H1 (cell line): Measurements from ENCODE around the gene MED12L. TPM values are rescaled to one million over a fixed set of nuclear protein-coding genes. Genes with fewer than 3 reads are reported as not detected.
A peak's percentile ranks its signal among the peaks of the same experiment; 100 is the strongest.

Experiments used
- CTCF ChIA-PET: fragments of 300-600 bp; sonication (Branson Sonifier 250); formaldehyde crosslinking; loops from one replicate; lab custom pipeline; 2021; ENCODE audit not compliant: partially characterized antibody; lab: Charles Lee
- POLR2A ChIA-PET: fragments of 300-600 bp; sonication (Branson Sonifier 250); formaldehyde crosslinking; loops from one replicate; lab custom pipeline; 2021; ENCODE audit warnings: inconsistent platforms; ENCODE audit not compliant: partially characterized antibody; lab: Charles Lee
- DNase-seq, 2 experiments: peaks; one replicate each; pipeline versions ENCODE4 v3.0.0 to v3.0.0-alpha.2; 2010 to 2022; ENCODE audit warnings: low spot score in 2 of 2, low read depth in 1 of 2, mixed read lengths in 1 of 2
- FAIRE-seq: peaks from 2 replicates; lab custom pipeline; 2011; peaks lifted over from hg19 to GRCh38; lab: Jason Lieb, UNC
- H2AFZ ChIP-seq: 2 replicates; pipeline ENCODE4 v1.8.1; 2012; ENCODE audit warnings: low read length, inconsistent platforms
- H2AK5ac ChIP-seq: 2 replicates; pipeline ENCODE4 v1.6.1; 2013; ENCODE audit warnings: low read depth, low read length
- H2BK120ac ChIP-seq: replicated peaks from 2 replicates; pipeline ENCODE3; 2013; ENCODE audit warnings: low read depth, low read length, inconsistent platforms
- H2BK12ac ChIP-seq: 2 replicates; pipeline ENCODE4 v1.6.1; 2013; ENCODE audit warnings: low read depth, low read length
- H2BK15ac ChIP-seq: 2 replicates; pipeline ENCODE4 v1.6.1; 2013; ENCODE audit warnings: low read length
- H2BK20ac ChIP-seq: 2 replicates; pipeline ENCODE4 v1.6.1; 2013; ENCODE audit warnings: low read length
- H2BK5ac ChIP-seq: 2 replicates; pipeline ENCODE4 v1.6.1; 2013; ENCODE audit warnings: low read depth, low read length
- H3K14ac ChIP-seq: 2 replicates; pipeline ENCODE4 v1.6.1; 2013; ENCODE audit warnings: inconsistent platforms; ENCODE audit not compliant: insufficient read length
- H3K18ac ChIP-seq: 2 replicates; pipeline ENCODE4 v1.6.1; 2013; ENCODE audit warnings: low read length; ENCODE audit errors: extremely low read depth
- H3K23ac ChIP-seq: 2 replicates; pipeline ENCODE4 v1.6.1; 2013; ENCODE audit warnings: inconsistent platforms; ENCODE audit not compliant: insufficient read length
- H3K23me2 ChIP-seq: 2 replicates; pipeline ENCODE4 v1.6.1; 2013; ENCODE audit warnings: low read depth, low read length
- H3K27ac ChIP-seq: 2 replicates; pipeline ENCODE4 v1.6.1; 2011; ENCODE audit warnings: low read depth, low read length, inconsistent platforms
- H3K27me3 ChIP-seq, 4 experiments: replicated peaks in 1 of 4; 1 replicate in 1 of 4; 2 replicates in 3 of 4; pipeline versions ENCODE4 v1.6.1 to v1.8.1; 2011 to 2013; ENCODE audit warnings: low read length in 3 of 4, mild to moderate bottlenecking in 3 of 4, inconsistent platforms in 2 of 4, mixed read lengths in 2 of 4, moderate library complexity in 1 of 4; ENCODE audit not compliant: control insufficient read depth in 3 of 4, insufficient read depth in 3 of 4; ENCODE audit errors: extremely low read depth in 1 of 4
- H3K36me3 ChIP-seq, 4 experiments: 2 replicates each; pipeline versions ENCODE4 v1.6.1 to v1.8.1; 2011 to 2013; ENCODE audit warnings: mild to moderate bottlenecking in 4 of 4, low read length in 3 of 4, moderate library complexity in 2 of 4, control low read depth in 1 of 4, inconsistent platforms in 1 of 4; ENCODE audit not compliant: insufficient read depth in 4 of 4, control insufficient read depth in 2 of 4
- H3K4ac ChIP-seq: replicated peaks from 2 replicates; pipeline ENCODE3; 2013; ENCODE audit warnings: low read length, low read depth, mixed read lengths, inconsistent platforms; ENCODE audit not compliant: insufficient read length
- H3K4me1 ChIP-seq, 4 experiments: replicated peaks in 1 of 4; 1 replicate in 1 of 4; 2 replicates in 3 of 4; pipeline versions ENCODE4 v1.6.1 to v1.8.1; 2011 to 2013; ENCODE audit warnings: low read length in 3 of 4, inconsistent platforms in 2 of 4, mixed read lengths in 1 of 4; ENCODE audit not compliant: insufficient read depth in 4 of 4, control insufficient read depth in 3 of 4
- H3K4me2 ChIP-seq, 2 experiments: 2 replicates each; pipeline versions ENCODE4 v1.6.1 to v1.8.1; 2011 to 2013; ENCODE audit warnings: low read depth in 2 of 2, low read length in 2 of 2, control low read depth in 1 of 2, inconsistent platforms in 1 of 2, mild to moderate bottlenecking in 1 of 2; ENCODE audit not compliant: insufficient read depth in 1 of 2
- H3K4me3 ChIP-seq, 4 experiments: fragments of 200-600, 300-600 bp in 1 of 4; sonication (generic), shearing (Covaris generic), sonication (Bioruptor Twin) in 1 of 4; 2 replicates each; pipeline versions ENCODE4 v1.5.1 to v1.8.1; 2011 to 2016; ENCODE audit warnings: low read length in 4 of 4, low read depth in 3 of 4, control low read depth in 2 of 4, inconsistent platforms in 2 of 4, mild to moderate bottlenecking in 2 of 4, mixed read lengths in 1 of 4, moderate library complexity in 1 of 4; ENCODE audit not compliant: insufficient read depth in 2 of 4; ENCODE audit errors: extremely low read depth in 1 of 4
- H3K56ac ChIP-seq: replicated peaks from 2 replicates; pipeline ENCODE3; 2013; ENCODE audit warnings: low read depth, mild to moderate bottlenecking, mixed read lengths, low read length, inconsistent platforms; ENCODE audit not compliant: insufficient read length
- H3K79me1 ChIP-seq: 2 replicates; pipeline ENCODE4 v1.6.1; 2013; ENCODE audit warnings: low read depth, low read length, control low read depth
- H3K79me2 ChIP-seq, 2 experiments: 2 replicates each; pipeline versions ENCODE4 v1.6.1 to v1.8.1; 2012 to 2013; ENCODE audit warnings: low read length in 2 of 2, mild to moderate bottlenecking in 2 of 2, inconsistent platforms in 1 of 2; ENCODE audit not compliant: insufficient read depth in 2 of 2, control insufficient read depth in 1 of 2
- H3K9ac ChIP-seq, 4 experiments: replicated peaks in 1 of 4; 1 replicate in 1 of 4; 2 replicates in 3 of 4; pipeline versions ENCODE4 v1.6.1 to v1.8.1; 2011 to 2013; ENCODE audit warnings: low read depth in 3 of 4, low read length in 3 of 4, control low read depth in 2 of 4, mild to moderate bottlenecking in 2 of 4, moderate library complexity in 2 of 4, inconsistent platforms in 1 of 4; ENCODE audit errors: extremely low read depth in 1 of 4
- H3K9me3 ChIP-seq, 2 experiments: 2 replicates each; pipeline versions ENCODE4 v1.6.1 to v1.8.1; 2012 to 2013; ENCODE audit warnings: mild to moderate bottlenecking in 2 of 2, moderate library complexity in 2 of 2, control low read depth in 1 of 2, inconsistent platforms in 1 of 2, low read depth in 1 of 2, low read length in 1 of 2, mixed read lengths in 1 of 2; ENCODE audit not compliant: insufficient read depth in 2 of 2
- H4K20me1 ChIP-seq, 2 experiments: replicated peaks in 1 of 2; 2 replicates each; pipeline versions ENCODE3 to v1.8.1; 2011 to 2013; ENCODE audit warnings: inconsistent platforms in 2 of 2, low read length in 2 of 2, mild to moderate bottlenecking in 1 of 2; ENCODE audit not compliant: insufficient read depth in 2 of 2, control insufficient read depth in 1 of 2
- H4K5ac ChIP-seq: 2 replicates; pipeline ENCODE4 v1.6.1; 2013; ENCODE audit warnings: low read length, low read depth, mixed read lengths, inconsistent platforms; ENCODE audit not compliant: insufficient read length
- H4K8ac ChIP-seq: 2 replicates; pipeline ENCODE4 v1.8.0; 2013; ENCODE audit warnings: mild to moderate bottlenecking, moderate library complexity, low read length, inconsistent platforms; ENCODE audit not compliant: insufficient read depth; ENCODE audit errors: extremely low read depth
- H4K91ac ChIP-seq: replicated peaks from 2 replicates; pipeline ENCODE3; 2013; ENCODE audit warnings: low read length, mixed read lengths, inconsistent platforms; ENCODE audit not compliant: insufficient read length
- CBX8 ChIP-seq: fragments of 300-800, 300-1000 bp; sonication (generic); IDR thresholded peaks from 2 replicates; pipeline ENCODE4 v1.7.1; 2016; ENCODE audit warnings: low read depth, low read length, borderline replicate concordance
- JUN ChIP-seq: IDR thresholded peaks from 2 replicates; pipeline ENCODE4 v1.6.1; 2011; ENCODE audit warnings: low read depth, mild to moderate bottlenecking, improper control_type of control experiment, low read length
- WGBS, 2 experiments: shearing (Covaris generic) in 1 of 2; methylation state at CpG; one replicate each; pipeline versions ENCODE4 v1.1.6 to v1.1.7; 2013 to 2015; ENCODE audit warnings: low lambda C conversion rate in 2 of 2, mixed read lengths in 2 of 2, inconsistent platforms in 1 of 2, low coverage in 1 of 2, missing lambda C conversion rate in 1 of 2; ENCODE audit not compliant: insufficient replicate concordance in 2 of 2, insufficient coverage in 1 of 2, insufficient read length in 1 of 2; ENCODE audit errors: extremely low coverage in 1 of 2, missing lambda C conversion rate in 1 of 2; 5-methylcytosine and 5-hydroxymethylcytosine counted together
- polyA plus RNA-seq, 7 experiments: library from polyadenylated mRNA; depleted of rRNA in 3 of 7; stranded (reverse) in 5 of 7; unstranded in 2 of 7; fragments of >200 nt in 5 of 7; fragments of 200-250 nt in 2 of 7; gene quantifications; 1 replicate in 5 of 7; 2 replicates in 1 of 7; 4 replicates in 1 of 7; pipeline versions ENCODE4 v1.2.1 to v1.2.3, GENCODE V29; 2011 to 2013; ENCODE audit warnings: missing spikeins in 2 of 7, mixed read lengths in 2 of 7
- total RNA-seq: library from RNA; stranded (reverse); fragmentation: NEBNext Ultra II Directional; extraction: Animal tissue kit (Norgen Biotek cat#: 25700); gene quantifications from 2 replicates; pipeline ENCODE4 v1.2.1, GENCODE V29; 2021

Gene MED12L
- total and polyA plus RNA-seq, 2 of the 8 experiments (the other 6 are each of a cell fraction or from before 2014, with no cell fraction given): 3.6 to 26.2 TPM

GRCh38 chr3:151107177-151107576 lies 21.7 kb downstream of the MED12L start:
- Histone ChIP-seq H3K23ac (no peak overlapping the region), H2AFZ (no peak overlapping the region), H3K27ac (no peak overlapping the region), H4K20me1 (no peaks in the 10 kb centered on the region), H3K9me3 (no peaks in the 10 kb centered on the region), H4K8ac (no peak overlapping the region), H2BK5ac (no peak overlapping the region), H3K4me1 (peaks cover 0 to 10% (median 6%) of the 10 kb centered on the region in 4 experiments; a peak in 3 of 7 replicates), H3K79me1 (peaks cover 28% of the 10 kb centered on the region; the same call in 1 of the 2 replicates), H3K36me3 (no peaks in the 10 kb centered on the region), H2BK12ac (no peak overlapping the region), H4K91ac (no peak overlapping the region), H2BK120ac (no peak overlapping the region), H4K5ac (no peak overlapping the region), H3K4me2 (peak overlapping the region; percentile 27 to 36), H3K9ac (no peak overlapping the region), H2AK5ac (no peak overlapping the region), H3K4ac (no peak overlapping the region), H3K18ac (no peak overlapping the region), H3K79me2 (peaks cover 8 to 93% of the 10 kb centered on the region in 2 experiments; a peak in 3 of 4 replicates), H3K27me3 (no peaks in the 10 kb centered on the region), H2BK15ac (no peak overlapping the region), H3K14ac (no peak overlapping the region), H3K23me2 (no peaks in the 10 kb centered on the region), H3K4me3 (no peak overlapping the region; a peak in 1 of 8 replicates), H2BK20ac (no peak overlapping the region), H3K56ac (no peak overlapping the region)
- CTCF ChIA-PET: interaction anchor here (0.9 to 1.8 kb wide), 6 partner anchors 12 to 184 kb away, joined by 3 to 7 read pairs (median 4); no protein-coding TSS in a partner anchor
- 70% methylated on average over 4 of the region's 4 CpGs; no CpG with 5 or more reads in 1 of the 2 experiments for WGBS, 2 experiments
- FAIRE-seq: peak; percentile 50
- TF ChIP-seq JUN (no peak), CBX8 (no peak)
- DNase-seq: no peak
- POLR2A ChIA-PET: interaction anchor here (0.7 to 1.2 kb wide), 2 partner anchors 21 to 24 kb away, joined by 3 to 4 read pairs; no protein-coding TSS in a partner anchor
